ENCODE results near the gene REXO5.
"Not testable (repeated sequence)": the region's sequence is repeated elsewhere in the genome, so short reads cannot be mapped to it uniquely, and the experiment has no call there.

Gene REXO5

GRCh38 chr16:20801278-20801677 lies 5.0 kb upstream of the REXO5 start:
- no peak for DNase-seq

GRCh38 chr16:20803192-20803560 lies 3.2 kb upstream of the REXO5 start:
- no peak for DNase-seq

GRCh38 chr16:20803561-20804214 lies 2.6 kb upstream of the REXO5 start:
- DNase-seq: no peak

- DNase-seq: not testable (repeated sequence)
These were observed 601 bp upstream of the REXO5 start for GRCh38 chr16:20805684-20806167.

- no peak for DNase-seq
These were observed 1.5 kb downstream of the REXO5 start for GRCh38 chr16:20807862-20808261.

- no peak for DNase-seq
These were observed 5.6 kb downstream of the REXO5 start for GRCh38 chr16:20811889-20812439.

- no peak for DNase-seq
These were observed 6.2 kb downstream of the REXO5 start for GRCh38 chr16:20812510-20812909.

GRCh38 chr16:20814784-20815183 lies 8.5 kb downstream of the REXO5 start:
- peak; percentile 33 to 56 for DNase-seq

GRCh38 chr16:20818929-20819585 lies 12.7 kb downstream of the REXO5 start:
- DNase-seq: no peak

GRCh38 chr16:20821682-20822081 lies 15.4 kb downstream of the REXO5 start:
- no peak for DNase-seq

- no peak for DNase-seq
These were observed 16.4 kb downstream of the REXO5 start for GRCh38 chr16:20822521-20823325.

GRCh38 chr16:20826039-20826566 lies 19.8 kb downstream of the REXO5 start:
- DNase-seq: no peak

GRCh38 chr16:20829536-20829935 lies 23.2 kb downstream of the REXO5 start:
- DNase-seq: no peak

- DNase-seq: no peak
These were observed 24.0 kb downstream of the REXO5 start for GRCh38 chr16:20830372-20830771.

- peak; percentile 5 to 61 for DNase-seq
These were observed 26.8 kb downstream of the REXO5 start for GRCh38 chr16:20833086-20833485.

- DNase-seq: no peak
These were observed 31.9 kb downstream of the REXO5 start for GRCh38 chr16:20838240-20838639.

- no peak for DNase-seq
These were observed 33.2 kb downstream of the REXO5 start for GRCh38 chr16:20839504-20839903.

GRCh38 chr16:20844054-20844453 lies 37.7 kb downstream of the REXO5 start:
- DNase-seq: no peak

- no peak for DNase-seq
These were observed 38.3 kb downstream of the REXO5 start for GRCh38 chr16:20844588-20844987.

- DNase-seq: peak in 1 of 2 experiments; percentile 42
These were observed 39.7 kb downstream of the REXO5 start for GRCh38 chr16:20846030-20846429.

GRCh38 chr16:20846551-20846950 lies 40.2 kb downstream of the REXO5 start:
- no peak for DNase-seq

GRCh38 chr16:20847550-20847949 lies 41.2 kb downstream of the REXO5 start:
- DNase-seq: no peak

All from NCI-H446 (cell line).